Esophagus squamous epithelium (tissue), 4 donors: ENCODE measurements around the gene ZBTB43.

Experiments
- CTCF ChIP-seq, 6 experiments: fragments of 450-650 bp in 4 of 6; fragments of 200-600 bp in 2 of 6; sonication (generic) in 2 of 6; IDR thresholded peaks; one replicate each; pipeline ENCODE4 v1.5.1; 2016 to 2019; ENCODE audit warnings: antibody characterized with exemption in 6 of 6, mild to moderate bottlenecking in 4 of 6, moderate library complexity in 4 of 6
- POLR2A ChIP-seq, 4 donors: fragments of 450-650 bp; IDR thresholded peaks; one replicate each; pipeline ENCODE4 v1.6.1; 2017; ENCODE audit warnings: antibody characterized with exemption in 4 of 4, mild to moderate bottlenecking in 4 of 4, moderate library complexity in 3 of 4

DNA sequence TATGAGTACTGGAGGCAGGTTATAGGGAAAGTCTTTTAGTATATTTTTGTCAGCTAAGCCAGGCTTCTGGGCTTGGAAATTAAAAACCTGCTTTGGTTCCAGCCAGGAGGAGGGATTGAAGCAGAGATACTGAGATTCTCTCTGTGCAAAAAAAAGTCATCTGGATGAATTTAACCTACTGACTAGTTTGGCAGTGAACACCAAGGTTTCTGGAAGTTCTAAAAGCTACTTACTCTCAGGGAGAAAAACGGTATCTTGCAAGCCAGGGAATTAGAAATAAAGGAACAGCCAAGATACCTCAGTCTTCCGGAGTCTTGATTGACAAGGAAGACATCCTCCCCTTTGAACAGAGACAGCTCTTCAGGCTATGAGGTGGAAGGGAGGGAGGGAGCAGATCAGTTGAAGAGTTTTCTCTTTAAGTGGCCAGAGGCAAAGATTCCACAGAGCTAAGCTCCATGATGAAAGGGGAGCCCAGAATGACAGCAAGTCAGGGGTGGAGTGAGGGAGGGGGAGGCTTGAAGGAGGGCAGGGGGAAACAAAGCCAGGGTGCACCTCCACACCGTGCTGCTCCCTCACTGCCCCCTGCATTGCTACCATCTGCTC lies 47.3 kb downstream of the ZBTB43 start:
- TF ChIP-seq CTCF (IDR thresholded peaks at IDR 0.05) (no peak), POLR2A (IDR thresholded peaks at IDR 0.05) (no peak)
